Ovary (tissue), 9 donors: ENCODE results near the gene PSMG1. TPM values are rescaled to one million over a fixed set of nuclear protein-coding genes. Genes with fewer than 3 reads are reported as not detected.

ENCODE experiments used
- DNase-seq, 5 donors: peaks; one replicate each; pipeline ENCODE4 v3.0.0-alpha.2; 2019 to 2020
- H3K27ac ChIP-seq, 2 donors: fragments of 200-600 bp; one replicate each; pipeline versions ENCODE4 v1.5.1 to v1.8.0; 2019 to 2022
- H3K27me3 ChIP-seq: fragments of 200-600 bp; one replicate; pipeline ENCODE4 v1.8.0; 2022
- H3K36me3 ChIP-seq: fragments of 200-600 bp; sonication (generic); one replicate; pipeline ENCODE4 v1.5.1; 2019
- H3K4me1 ChIP-seq: one replicate; pipeline ENCODE4 v1.8.1; 2013; ENCODE audit warnings: mild to moderate bottlenecking, moderate library complexity; ENCODE audit not compliant: insufficient read depth
- H3K4me3 ChIP-seq: fragments of 200-600 bp; sonication (generic); one replicate; pipeline ENCODE4 v1.5.1; 2017
- H3K9me3 ChIP-seq, 2 donors: fragments of 200-600 bp in 1 of 2; sonication (generic) in 1 of 2; one replicate each; pipeline versions ENCODE4 v1.5.1 to v1.8.1; 2013 to 2019; ENCODE audit warnings: mild to moderate bottlenecking in 1 of 2, moderate library complexity in 1 of 2
- EP300 ChIP-seq: sonication (generic); formaldehyde crosslinking; IDR thresholded peaks from one replicate; pipeline ENCODE4 v1.6.1; 2017; ENCODE audit warnings: antibody characterized with exemption
- POLR2A ChIP-seq: fragments of 450-650 bp; IDR thresholded peaks from one replicate; pipeline ENCODE4 v1.6.1; 2017; ENCODE audit warnings: antibody characterized with exemption, mild to moderate bottlenecking, moderate library complexity
- WGBS, 3 donors: extraction: QIAGEN DNeasy Blood & Tissue Kit in 1 of 3; methylation state at CpG; one replicate each; pipeline versions ENCODE4 v1.1.5 to v1.1.7; 2013 to 2017; 5-methylcytosine and 5-hydroxymethylcytosine counted together
- intact Hi-C, 4 donors: fragments of 100-400 bp; cut with DNase I; formaldehyde crosslinking; loops; one replicate each; pipeline versions ENCODE4 v1.11.0 to v1.15.1; 2022 to 2023
- polyA plus RNA-seq, 2 donors: library from polyadenylated mRNA; stranded (reverse); fragments of 200-250 nt in 1 of 2; fragments of 350-450 nt in 1 of 2; fragmentation: Illumina TruSeq in 1 of 2; extraction: RNeasy Lipid Tissue Mini Kit (QIAGEN cat#74804) in 1 of 2; gene quantifications; one replicate each; pipeline ENCODE4 v1.2.3, GENCODE V29; 2013 to 2014
- total RNA-seq, 7 donors: library from RNA; depleted of rRNA in 2 of 7; stranded (reverse); fragments of >200 nt in 2 of 7; fragmentation: NEBNext Ultra II Directional in 3 of 7; extraction: Animal tissue kit (Norgen Biotek cat#: 25700) in 3 of 7; gene quantifications; one replicate each; pipeline versions ENCODE4 v1.1.0 to v1.2.4, GENCODE V29; 2016 to 2023
- TF ChIP-seq, protein P1 (sequence below), 3 donors: fragments of 450-650 bp in 2 of 3; fragments of 200-600 bp in 1 of 3; IDR thresholded peaks; one replicate each; pipeline versions ENCODE4 v1.5.1 to v1.8.0; 2016 to 2022; ENCODE audit warnings: antibody characterized with exemption in 3 of 3, mild to moderate bottlenecking in 1 of 3
- donor health status: DM: no; HTN: no; CAD: no; lungs with moderate emphysema.
- donor health status: DM: no; HTN: no; CAD: no.
- donor health status: Bipolar disorder and iron deficiency.
- donor health status: DM: yes; HTN: yes; CAD: no.
- donor health status: DM: no; HTN: no; CAD: no.
- donor health status: DM: yes; HTN: yes; CAD: no.

Gene PSMG1
- total and polyA plus RNA-seq, 9 donors: 16.2 to 45.5 (median 32.2) TPM

DNA sequence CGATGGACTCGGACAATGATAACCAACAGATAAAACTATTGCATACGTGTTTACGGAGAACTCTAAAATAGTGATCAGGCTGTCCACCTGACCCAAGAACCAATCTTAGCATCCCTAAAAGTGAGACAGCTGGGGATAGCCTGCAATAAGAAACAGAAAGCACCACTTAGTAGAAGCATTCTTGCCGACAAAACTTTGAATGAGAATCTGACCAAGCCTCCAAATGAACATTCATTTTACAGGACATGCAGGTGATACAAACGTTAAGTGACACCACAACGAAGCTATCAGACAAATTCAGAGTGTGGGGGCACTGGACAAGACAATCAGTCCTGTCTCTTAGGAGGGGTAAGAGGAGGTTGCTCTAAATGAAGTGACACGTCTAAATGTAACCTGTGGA lies 1.2 kb downstream of the PSMG1 start:
- 28 to 43% (median 35%) methylated on average over 8 of the region's 8 CpGs for WGBS, 3 donors
- H3K27ac ChIP-seq: no peak overlapping the region

DNA sequence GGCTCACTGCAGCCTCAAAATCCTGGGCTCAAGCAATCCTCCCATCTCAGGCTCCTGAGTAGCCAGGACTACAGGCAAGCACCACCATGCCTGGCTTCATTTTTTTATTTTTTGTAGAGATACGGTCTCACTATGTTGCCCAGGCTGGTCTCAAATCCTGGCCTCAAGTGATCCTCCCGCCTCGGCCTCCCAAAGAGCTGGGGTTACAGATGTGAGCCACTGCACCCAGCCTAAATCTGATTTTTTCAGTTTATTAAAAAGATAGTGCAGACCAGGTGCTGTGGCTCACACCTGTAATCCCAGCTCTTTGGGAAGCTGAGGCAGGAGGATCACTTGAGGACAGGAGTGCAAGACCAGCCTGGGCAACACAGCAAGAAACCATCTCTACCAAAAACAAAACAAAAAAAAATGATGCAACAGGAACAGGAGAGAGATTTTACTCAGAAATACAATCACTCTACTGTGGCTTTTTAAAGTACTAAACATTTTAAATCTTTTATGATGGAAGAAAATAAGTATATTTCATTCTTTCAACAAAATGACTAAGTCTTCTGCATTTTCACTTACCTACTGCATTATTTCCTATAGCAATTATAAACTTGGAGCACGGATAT lies 1.9 kb downstream of the PSMG1 start:
- no peaks in the 10 kb centered on the region for H3K27me3 ChIP-seq
- no peaks in the 10 kb centered on the region for H3K9me3 ChIP-seq
- no peak for TF ChIP-seq POLR2A
- TF ChIP-seq, protein P1, sequence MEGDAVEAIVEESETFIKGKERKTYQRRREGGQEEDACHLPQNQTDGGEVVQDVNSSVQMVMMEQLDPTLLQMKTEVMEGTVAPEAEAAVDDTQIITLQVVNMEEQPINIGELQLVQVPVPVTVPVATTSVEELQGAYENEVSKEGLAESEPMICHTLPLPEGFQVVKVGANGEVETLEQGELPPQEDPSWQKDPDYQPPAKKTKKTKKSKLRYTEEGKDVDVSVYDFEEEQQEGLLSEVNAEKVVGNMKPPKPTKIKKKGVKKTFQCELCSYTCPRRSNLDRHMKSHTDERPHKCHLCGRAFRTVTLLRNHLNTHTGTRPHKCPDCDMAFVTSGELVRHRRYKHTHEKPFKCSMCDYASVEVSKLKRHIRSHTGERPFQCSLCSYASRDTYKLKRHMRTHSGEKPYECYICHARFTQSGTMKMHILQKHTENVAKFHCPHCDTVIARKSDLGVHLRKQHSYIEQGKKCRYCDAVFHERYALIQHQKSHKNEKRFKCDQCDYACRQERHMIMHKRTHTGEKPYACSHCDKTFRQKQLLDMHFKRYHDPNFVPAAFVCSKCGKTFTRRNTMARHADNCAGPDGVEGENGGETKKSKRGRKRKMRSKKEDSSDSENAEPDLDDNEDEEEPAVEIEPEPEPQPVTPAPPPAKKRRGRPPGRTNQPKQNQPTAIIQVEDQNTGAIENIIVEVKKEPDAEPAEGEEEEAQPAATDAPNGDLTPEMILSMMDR (IDR thresholded peaks at IDR 0.05): no peak
- TF ChIP-seq EP300: no peak
- no peak for DNase-seq
- H3K4me3 ChIP-seq: no peak overlapping the region
- H3K4me1 ChIP-seq: peaks cover 3% of the 10 kb centered on the region
- 78 to 85% (median 84%) methylated on average over 4 of the region's 4 CpGs for WGBS, 3 donors
- intact Hi-C loops: loop anchor here in 2 of 4 donors (10.0 kb wide), 2 partner anchors 133 to 203 kb away; partner anchors contain the start of gene BRWD1 (in 1 of the 2)
- H3K36me3 ChIP-seq: no peaks in the 10 kb centered on the region
- H3K27ac ChIP-seq: no peak overlapping the region

More for the DNA sequence above, 1.2 kb downstream of the PSMG1 start:
- Histone ChIP-seq H3K9me3 (no peaks in the 10 kb centered on the region), H3K27me3 (no peaks in the 10 kb centered on the region), H3K4me1 (peaks cover 3% of the 10 kb centered on the region), H3K4me3 (peak overlapping the region; percentile 91), H3K36me3 (no peaks in the 10 kb centered on the region)
- intact Hi-C loops: loop anchor here in 2 of 4 donors (10.0 kb wide), 2 partner anchors 133 to 203 kb away; partner anchors contain the start of gene BRWD1 (in 1 of the 2)
- DNase-seq: no peak
- no peak for TF ChIP-seq POLR2A
- TF ChIP-seq, protein P1 (IDR thresholded peaks at IDR 0.05): no peak
- no peak for TF ChIP-seq EP300

DNA sequence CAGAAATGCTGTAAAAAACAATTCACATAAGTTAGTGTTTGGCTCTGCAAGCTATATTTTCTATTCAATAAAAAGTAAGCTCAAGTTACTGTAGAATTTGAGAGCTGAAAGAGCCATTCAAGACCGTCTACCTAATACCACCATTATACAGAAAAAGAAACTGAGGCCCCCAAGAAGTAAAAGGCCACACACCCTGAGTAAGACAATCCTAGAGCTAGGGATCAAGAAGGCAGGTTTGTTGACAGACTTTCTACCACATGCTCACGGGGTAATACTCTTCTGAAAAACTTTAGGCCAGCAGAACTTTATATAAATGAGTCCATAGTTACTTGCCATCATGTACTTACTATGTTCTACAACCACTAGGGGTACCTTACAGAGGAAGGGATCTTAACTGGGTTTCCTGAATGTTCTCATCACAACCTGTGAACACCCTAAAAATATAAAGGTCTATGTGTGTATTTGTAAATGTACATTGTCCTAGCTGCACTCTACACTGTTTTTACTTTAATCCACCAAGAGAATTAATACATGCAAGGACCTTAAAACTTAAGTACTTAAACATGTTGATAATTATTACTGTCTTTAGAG lies 2.7 kb downstream of the PSMG1 start:
- no peak for DNase-seq
- no peak overlapping the region for H3K27ac ChIP-seq
- 91 to 96% (median 95%) methylated on average over 2 of the region's 2 CpGs for WGBS, 3 donors
- TF ChIP-seq POLR2A (no peak), EP300 (no peak)
- TF ChIP-seq, protein P1 (IDR thresholded peaks at IDR 0.05): no peak
- H3K4me1 ChIP-seq: peaks cover 3% of the 10 kb centered on the region
- H3K27me3 ChIP-seq: no peaks in the 10 kb centered on the region
- H3K36me3 ChIP-seq: no peaks in the 10 kb centered on the region
- intact Hi-C loops: loop anchor here in 2 of 4 donors (10.0 kb wide), 2 partner anchors 134 to 204 kb away; partner anchors contain the start of gene BRWD1 (in 1 of the 2)
- H3K4me3 ChIP-seq: no peak overlapping the region
- H3K9me3 ChIP-seq: no peaks in the 10 kb centered on the region

DNA sequence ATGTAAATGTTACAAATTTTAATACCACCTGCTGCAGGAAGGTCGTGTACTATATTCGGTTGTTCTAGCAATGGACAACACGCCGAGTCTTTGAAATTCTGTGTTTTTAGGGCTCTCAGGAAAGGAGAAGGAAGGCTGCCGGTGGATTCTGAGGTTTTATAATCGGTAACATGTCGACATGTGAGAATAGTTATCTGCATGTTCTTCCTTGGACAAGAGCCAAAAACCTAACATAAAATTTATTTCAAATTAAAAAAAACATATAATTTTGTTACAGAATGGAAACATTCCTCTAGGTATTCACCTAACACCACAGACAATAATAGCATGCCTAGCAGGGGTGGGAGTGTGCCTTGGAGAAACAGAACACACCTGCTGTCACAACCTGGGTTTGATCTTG lies 4.8 kb downstream of the PSMG1 start:
- Histone ChIP-seq H3K9me3 (no peaks in the 10 kb centered on the region), H3K4me3 (no peak overlapping the region), H3K27ac (no peak overlapping the region), H3K27me3 (no peaks in the 10 kb centered on the region), H3K36me3 (no peaks in the 10 kb centered on the region), H3K4me1 (peaks cover 3% of the 10 kb centered on the region)
- TF ChIP-seq POLR2A (no peak), EP300 (no peak)
- TF ChIP-seq, protein P1 (IDR thresholded peaks at IDR 0.05): no peak
- intact Hi-C loops: no loop called here
- DNase-seq: no peak
- WGBS, 3 donors: 80 to 83% (median 81%) methylated on average over 7 of the region's 7 CpGs
